Duodenal mucosa (tissue), 2 donors: ENCODE measurements around the gene TPRKB.
"Not testable (repeated sequence)": the region's sequence is repeated elsewhere in the genome, so short reads cannot be mapped to it uniquely, and the experiment has no call there.

Experiments used
- H3K27ac ChIP-seq: one replicate; pipeline ENCODE4 v1.7.0; 2013; ENCODE audit warnings: low read depth, low read length
- H3K27me3 ChIP-seq, 2 donors: one replicate each; pipeline ENCODE4 v1.7.0; 2013; ENCODE audit warnings: low read length in 2 of 2, control low read depth in 1 of 2; ENCODE audit not compliant: insufficient read depth in 2 of 2, control insufficient read depth in 1 of 2
- H3K36me3 ChIP-seq, 2 donors: one replicate each; pipeline ENCODE4 v1.7.0; 2013; ENCODE audit warnings: low read length in 2 of 2, control low read depth in 1 of 2; ENCODE audit not compliant: insufficient read depth in 2 of 2, control insufficient read depth in 1 of 2
- H3K4me1 ChIP-seq, 2 donors: one replicate each; pipeline ENCODE4 v1.7.0; 2013; ENCODE audit warnings: low read length in 2 of 2, control low read depth in 1 of 2; ENCODE audit not compliant: insufficient read depth in 2 of 2, control insufficient read depth in 1 of 2
- H3K4me3 ChIP-seq, 2 donors: one replicate each; pipeline ENCODE4 v1.7.0; 2013; ENCODE audit warnings: low read length in 2 of 2, low read depth in 1 of 2
- H3K9ac ChIP-seq, 2 donors: one replicate each; pipeline ENCODE4 v1.7.0; 2013; ENCODE audit warnings: low read length in 2 of 2, low read depth in 1 of 2
- H3K9me3 ChIP-seq, 2 donors: one replicate each; pipeline ENCODE4 v1.7.0; 2013; ENCODE audit warnings: low read length in 2 of 2, control low read depth in 1 of 2; ENCODE audit not compliant: control insufficient read depth in 1 of 2

Gene TPRKB

GRCh38 chr2:73746015-73746876 lies 9.1 kb upstream of the TPRKB start:
- Histone ChIP-seq H3K9ac (no peak overlapping the region), H3K9me3 (no peaks in the 10 kb centered on the region), H3K4me1 (no peaks in the 10 kb centered on the region), H3K4me3 (no peak overlapping the region), H3K27ac (no peak overlapping the region), H3K27me3 (no peaks in the 10 kb centered on the region), H3K36me3 (peaks cover 9 to 27% of the 10 kb centered on the region in 2 donors)

- H3K4me1 ChIP-seq = peaks cover 4 to 10% of the 10 kb centered on the region in 2 donors
- peaks cover 6 to 10% of the 10 kb centered on the region in 2 donors for H3K36me3 ChIP-seq
- no peak overlapping the region for H3K27ac ChIP-seq
- no peak overlapping the region for H3K9ac ChIP-seq
- H3K27me3 ChIP-seq = no peaks in the 10 kb centered on the region
- no peaks in the 10 kb centered on the region for H3K9me3 ChIP-seq
- no peak overlapping the region for H3K4me3 ChIP-seq
Observed at GRCh38 chr2:73740767-73741166, 3.6 kb upstream of the TPRKB start.

GRCh38 chr2:73739101-73739500 lies 2.0 kb upstream of the TPRKB start:
- peaks cover 4 to 10% of the 10 kb centered on the region in 2 donors for H3K4me1 ChIP-seq
- H3K4me3 ChIP-seq = no peak overlapping the region
- peaks cover 0 to 11% of the 10 kb centered on the region in 2 donors for H3K36me3 ChIP-seq
- no peaks in the 10 kb centered on the region for H3K27me3 ChIP-seq
- H3K9me3 ChIP-seq = no peaks in the 10 kb centered on the region
- H3K27ac ChIP-seq = no peak overlapping the region
- no peak overlapping the region for H3K9ac ChIP-seq

- H3K27ac ChIP-seq = no peak overlapping the region
- H3K4me3 ChIP-seq = peak overlapping the region; percentile 97
- peaks cover 4 to 10% of the 10 kb centered on the region in 2 donors for H3K4me1 ChIP-seq
- H3K36me3 ChIP-seq = peaks cover 8 to 22% of the 10 kb centered on the region in 2 donors
- no peaks in the 10 kb centered on the region for H3K9me3 ChIP-seq
- H3K9ac ChIP-seq = peak overlapping the region; percentile 77 to 82
- H3K27me3 ChIP-seq = no peaks in the 10 kb centered on the region
Observed at GRCh38 chr2:73736378-73736777, 767 bp downstream of the TPRKB start.

GRCh38 chr2:73730810-73731209 lies 6.3 kb downstream of the TPRKB start:
- Histone ChIP-seq H3K9ac (no peak overlapping the region), H3K27ac (no peak overlapping the region), H3K27me3 (no peaks in the 10 kb centered on the region), H3K4me3 (no peak overlapping the region), H3K36me3 (peaks cover 17 to 46% of the 10 kb centered on the region in 2 donors), H3K4me1 (peaks cover 0 to under 1% of the 10 kb centered on the region in 2 donors), H3K9me3 (no peaks in the 10 kb centered on the region)

GRCh38 chr2:73728711-73729110 lies 8.4 kb downstream of the TPRKB start:
- Histone ChIP-seq H3K9ac (no peak overlapping the region), H3K36me3 (peaks cover 17 to 43% of the 10 kb centered on the region in 2 donors), H3K4me3 (no peak overlapping the region), H3K27ac (no peak overlapping the region), H3K27me3 (no peaks in the 10 kb centered on the region), H3K4me1 (no peaks in the 10 kb centered on the region), H3K9me3 (no peaks in the 10 kb centered on the region)

- H3K4me3 ChIP-seq = no peak overlapping the region
- H3K4me1 ChIP-seq = no peaks in the 10 kb centered on the region
- no peak overlapping the region for H3K27ac ChIP-seq
- H3K9me3 ChIP-seq = no peaks in the 10 kb centered on the region
- H3K27me3 ChIP-seq = no peaks in the 10 kb centered on the region
- H3K36me3 ChIP-seq = peaks cover 17 to 37% of the 10 kb centered on the region in 2 donors
- no peak overlapping the region for H3K9ac ChIP-seq
Observed at GRCh38 chr2:73728043-73728442, 9.1 kb downstream of the TPRKB start.

- H3K4me3 ChIP-seq, H3K4me1 ChIP-seq, H3K9me3 ChIP-seq, H3K27me3 ChIP-seq, H3K27ac ChIP-seq, H3K9ac ChIP-seq: not testable (repeated sequence)
- peaks cover 12 to 27% of the 10 kb centered on the region in 2 donors for H3K36me3 ChIP-seq
Observed at GRCh38 chr2:73726657-73727056, 10.5 kb downstream of the TPRKB start.

- no peaks in the 10 kb centered on the region for H3K9me3 ChIP-seq
- no peaks in the 10 kb centered on the region for H3K27me3 ChIP-seq
- no peak overlapping the region for H3K9ac ChIP-seq
- H3K4me3 ChIP-seq = no peak overlapping the region
- peaks cover 5 to 14% of the 10 kb centered on the region in 2 donors for H3K4me1 ChIP-seq
- H3K27ac ChIP-seq = no peak overlapping the region
- no peaks in the 10 kb centered on the region for H3K36me3 ChIP-seq
Observed at GRCh38 chr2:73718851-73719621, 18.1 kb downstream of the TPRKB start.

GRCh38 chr2:73718421-73718820 lies 18.7 kb downstream of the TPRKB start:
- Histone ChIP-seq H3K36me3 (no peaks in the 10 kb centered on the region), H3K27ac (no peak overlapping the region), H3K9ac (no peak overlapping the region)

More at GRCh38 chr2:73718421-73718820, 18.7 kb downstream of the TPRKB start:
- Histone ChIP-seq H3K4me3 (no peak overlapping the region), H3K9me3 (peaks cover 0 to 4% of the 10 kb centered on the region in 2 donors), H3K27me3 (no peaks in the 10 kb centered on the region), H3K4me1 (peaks cover 5 to 14% of the 10 kb centered on the region in 2 donors)
